ENCODE results near the gene ZNF385A.

Gene ZNF385A

GRCh38 chr12:54360717-54361456 lies 23.6 kb downstream of the ZNF385A start:
- Histone ChIP-seq H3K4me2 (ENCODE audit: insufficient read depth, low read length) (no peak overlapping the region), H3K9me3 (ENCODE audit: insufficient read depth, low read length, severe bottlenecking) (no peaks in the 10 kb centered on the region), H3K4me1 (ENCODE audit: insufficient read depth, low read length) (peaks cover 31% of the 10 kb centered on the region), H3K36me3 (ENCODE audit: insufficient read depth, low read length) (no peaks in the 10 kb centered on the region), H3K9ac (ENCODE audit: low read depth, low read length) (no peak overlapping the region), H3K27me3 (ENCODE audit: insufficient read depth, low read length, poor library complexity) (no peaks in the 10 kb centered on the region), H3K27ac (ENCODE audit: low read length) (no peak overlapping the region), H4K20me1 (ENCODE audit: insufficient read depth, low read length) (no peaks in the 10 kb centered on the region), H3K4me3 (ENCODE audit: low read depth in 1 of 2, low read length in 2 of 2) (no peak overlapping the region), H2AFZ (ENCODE audit: low read depth, low read length) (0 out of 2 replicates have a peak overlapping the region, but pooled peaks have one; percentile 27), H3K79me2 (ENCODE audit: insufficient read depth, low read length) (no peaks in the 10 kb centered on the region)
- TF ChIP-seq EZH2 (IDR thresholded peaks at IDR 0.05; ENCODE audit: borderline replicate concordance, low read depth, low read length, severe bottlenecking) (no peak), CTCF (IDR thresholded peaks at IDR 0.05; ENCODE audit: borderline replicate concordance, extremely low read depth, low read length, poor library complexity, severe bottlenecking) (peak; percentile 85)
- DNase-seq (peak; percentile 66), ATAC-seq (ENCODE audit: insufficient read depth, low read depth) (no peak)

- Histone ChIP-seq H2AFZ (ENCODE audit: low read depth, low read length) (peak overlapping the region; percentile 89), H3K27ac (ENCODE audit: low read length) (peak overlapping the region; percentile 86), H3K9ac (ENCODE audit: low read depth, low read length) (peak overlapping the region; percentile 59), H3K79me2 (ENCODE audit: insufficient read depth, low read length) (no peaks in the 10 kb centered on the region), H3K4me2 (ENCODE audit: insufficient read depth, low read length) (peak overlapping the region; percentile 93), H3K36me3 (ENCODE audit: insufficient read depth, low read length) (no peaks in the 10 kb centered on the region), H3K27me3 (ENCODE audit: insufficient read depth, low read length, poor library complexity) (no peaks in the 10 kb centered on the region), H4K20me1 (ENCODE audit: insufficient read depth, low read length) (no peaks in the 10 kb centered on the region), H3K4me1 (ENCODE audit: insufficient read depth, low read length) (peaks cover 31% of the 10 kb centered on the region), H3K9me3 (ENCODE audit: insufficient read depth, low read length, severe bottlenecking) (no peaks in the 10 kb centered on the region), H3K4me3 (ENCODE audit: low read depth in 1 of 2, low read length in 2 of 2) (peak overlapping the region; percentile 16 to 63; a peak in 3 of 4 replicates)
- no peak for ATAC-seq (ENCODE audit: insufficient read depth, low read depth)
- no peak for TF ChIP-seq CTCF (IDR thresholded peaks at IDR 0.05; ENCODE audit: borderline replicate concordance, extremely low read depth, low read length, poor library complexity, severe bottlenecking)
- TF ChIP-seq EZH2 (IDR thresholded peaks at IDR 0.05; ENCODE audit: borderline replicate concordance, low read depth, low read length, severe bottlenecking): no peak
- no peak for DNase-seq
Measured at GRCh38 chr12:54359762-54360351, 24.7 kb downstream of the ZNF385A start.

GRCh38 chr12:54358945-54359761 lies 25.4 kb downstream of the ZNF385A start:
- Histone ChIP-seq H3K9me3 (ENCODE audit: insufficient read depth, low read length, severe bottlenecking) (no peaks in the 10 kb centered on the region), H3K79me2 (ENCODE audit: insufficient read depth, low read length) (no peaks in the 10 kb centered on the region), H3K4me3 (ENCODE audit: low read depth in 1 of 2, low read length in 2 of 2) (peak overlapping the region; percentile 56 to 86), H3K4me1 (ENCODE audit: insufficient read depth, low read length) (peaks cover 31% of the 10 kb centered on the region), H3K27ac (ENCODE audit: low read length) (peak overlapping the region; percentile 96), H4K20me1 (ENCODE audit: insufficient read depth, low read length) (no peaks in the 10 kb centered on the region), H3K27me3 (ENCODE audit: insufficient read depth, low read length, poor library complexity) (no peaks in the 10 kb centered on the region), H3K9ac (ENCODE audit: low read depth, low read length) (peak overlapping the region; percentile 80), H2AFZ (ENCODE audit: low read depth, low read length) (peak overlapping the region; percentile 99), H3K36me3 (ENCODE audit: insufficient read depth, low read length) (no peaks in the 10 kb centered on the region), H3K4me2 (ENCODE audit: insufficient read depth, low read length) (peak overlapping the region; percentile 93)
- ATAC-seq (ENCODE audit: insufficient read depth, low read depth) (peak; percentile 96), DNase-seq (peak; percentile 99)
- TF ChIP-seq EZH2 (IDR thresholded peaks at IDR 0.05; ENCODE audit: borderline replicate concordance, low read depth, low read length, severe bottlenecking) (no peak), CTCF (IDR thresholded peaks at IDR 0.05; ENCODE audit: borderline replicate concordance, extremely low read depth, low read length, poor library complexity, severe bottlenecking) (no peak)

Measured in DND-41 (cell line).